SK-N-SH (cell line): Measurements from ENCODE around the gene SCGB1C2. TPM values are rescaled to one million over a fixed set of nuclear protein-coding genes. Genes with fewer than 3 reads are reported as not detected.
"Not testable (repeated sequence)": the region's sequence is repeated elsewhere in the genome, so short reads cannot be mapped to it uniquely, and the experiment has no call there.

ENCODE experiments used
- CTCF ChIA-PET: fragments of 300-600, 350-600 bp; formaldehyde crosslinking; extraction: SDS; loops from one replicate; lab custom pipeline; 2021; lab: Yijun Ruan, JAX
- POLR2A ChIA-PET: fragments of 350-600 bp; sonication (Branson Sonifier 250); formaldehyde crosslinking; extraction: SDS; loops from one replicate; lab custom pipeline; 2020; ENCODE audit warnings: antibody characterized with exemption, inconsistent platforms; lab: Yijun Ruan, JAX
- DNase-seq: peaks from one replicate; pipeline ENCODE4 v3.0.0; 2012
- H2AFZ ChIP-seq: fragments of 200-600 bp; sonication (generic); 2 replicates; pipeline ENCODE4 v1.8.1; 2016; ENCODE audit warnings: antibody characterized with exemption, mild to moderate bottlenecking, low read depth
- H3F3A ChIP-seq: fragments of 200-600 bp; sonication (generic); replicated peaks from 2 replicates; pipeline ENCODE3; 2016; ENCODE audit warnings: antibody characterized with exemption, mild to moderate bottlenecking; ENCODE audit not compliant: insufficient read depth
- H3K27ac ChIP-seq, 2 experiments: fragments of 200-500 bp in 1 of 2; fragments of 200-600 bp in 1 of 2; sonication (Bioruptor generic) in 1 of 2; sonication (generic), shearing (Covaris generic) in 1 of 2; 2 replicates each; pipeline versions ENCODE4 v1.5.1 to v1.6.1; 2014 to 2016; ENCODE audit warnings: low read depth in 2 of 2, inconsistent platforms in 1 of 2, low read length in 1 of 2, mild to moderate bottlenecking in 1 of 2, mixed read lengths in 1 of 2
- H3K27me3 ChIP-seq: fragments of 200-600 bp; sonication (generic), shearing (Covaris generic); 2 replicates; pipeline ENCODE4 v1.6.1; 2016; ENCODE audit warnings: mixed run types; ENCODE audit not compliant: insufficient read depth
- H3K36me3 ChIP-seq, 2 experiments: fragments of 200-500 bp in 1 of 2; fragments of 200-600 bp in 1 of 2; sonication (Bioruptor generic) in 1 of 2; sonication (generic) in 1 of 2; replicated peaks in 1 of 2; 2 replicates each; pipeline versions ENCODE3 to v1.5.1; 2014 to 2016; ENCODE audit warnings: low read length in 1 of 2, mild to moderate bottlenecking in 1 of 2; ENCODE audit not compliant: insufficient read depth in 2 of 2, control insufficient read depth in 1 of 2
- H3K4me1 ChIP-seq, 2 experiments: fragments of 200-500 bp in 1 of 2; fragments of 200-600 bp in 1 of 2; sonication (Bioruptor generic) in 1 of 2; sonication (generic), shearing (Covaris generic) in 1 of 2; 2 replicates each; pipeline versions ENCODE4 v1.5.1 to v1.6.1; 2014 to 2016; ENCODE audit warnings: low read depth in 1 of 2, low read length in 1 of 2, mixed run types in 1 of 2; ENCODE audit not compliant: insufficient read depth in 2 of 2, control insufficient read depth in 1 of 2
- H3K4me2 ChIP-seq: fragments of 200-600 bp; sonication (generic), shearing (Covaris generic); 2 replicates; pipeline ENCODE4 v1.6.1; 2017; ENCODE audit warnings: mixed run types
- H3K4me3 ChIP-seq, 2 experiments: fragments of 200-500 bp in 1 of 2; fragments of 200-600 bp in 1 of 2; sonication (Bioruptor generic) in 1 of 2; sonication (generic), shearing (Covaris generic) in 1 of 2; 2 replicates each; pipeline versions ENCODE4 v1.5.1 to v1.8.1; 2014 to 2016; ENCODE audit warnings: low read depth in 2 of 2, inconsistent platforms in 1 of 2, low read length in 1 of 2, mild to moderate bottlenecking in 1 of 2, mixed read lengths in 1 of 2, moderate library complexity in 1 of 2
- H3K79me2 ChIP-seq: fragments of 200-600 bp; sonication (generic); 2 replicates; pipeline ENCODE4 v1.8.1; 2017; ENCODE audit warnings: mild to moderate bottlenecking; ENCODE audit not compliant: insufficient read depth
- H3K9ac ChIP-seq: fragments of 200-600 bp; sonication (generic); 2 replicates; pipeline ENCODE4 v1.6.1; 2017; ENCODE audit warnings: mixed run types
- H3K9me2 ChIP-seq: fragments of 200-600 bp; sonication (generic); 2 replicates; pipeline ENCODE4 v1.6.1; 2017; ENCODE audit warnings: mixed run types
- H3K9me3 ChIP-seq: fragments of 200-600 bp; sonication (generic); 2 replicates; pipeline ENCODE4 v1.6.1; 2017; ENCODE audit warnings: mixed run types, mild to moderate bottlenecking, moderate library complexity
- H4K20me1 ChIP-seq: fragments of 200-600 bp; sonication (generic); 2 replicates; pipeline ENCODE4 v1.6.1; 2017; ENCODE audit warnings: mild to moderate bottlenecking, mixed run types; ENCODE audit not compliant: insufficient read depth
- POLR2AphosphoS5 ChIP-seq: IDR thresholded peaks from 2 replicates; pipeline ENCODE4 v1.6.1; 2012; ENCODE audit warnings: low read depth, low read length
- WGBS: methylation state at CpG from one replicate; pipeline ENCODE4 v1.1.6; 2017; ENCODE audit warnings: low lambda C conversion rate; 5-methylcytosine and 5-hydroxymethylcytosine counted together
- polyA plus RNA-seq, 3 experiments: library from polyadenylated mRNA; depleted of rRNA; stranded (reverse); fragments of >200 nt; gene quantifications; 2 replicates each; pipeline ENCODE4 v1.2.3, GENCODE V29; 2012
- TF ChIP-seq, protein P1 (sequence below): IDR thresholded peaks from 2 replicates; pipeline ENCODE4; 2012
- TF ChIP-seq, protein P2 (sequence below): IDR thresholded peaks from 2 replicates; pipeline ENCODE4 v1.4.0; 2012; ENCODE audit warnings: low read depth, borderline replicate concordance
- TF ChIP-seq, protein P3 (sequence below): fragments of 200-600 bp; sonication (generic); IDR thresholded peaks from 2 replicates; pipeline ENCODE4 v1.6.1; 2017; ENCODE audit warnings: antibody characterized with exemption, mild to moderate bottlenecking, moderate library complexity

The SCGB1C2 gene
- not detected in 2 replicates for polyA plus RNA-seq (2012; rRNA removed)
- polyA plus RNA-seq (2012; cell fraction: cytosol; rRNA removed), result not detected in 2 replicates
- polyA plus RNA-seq (2012; cell fraction: nucleus; rRNA removed), result not detected in 2 replicates

DNA sequence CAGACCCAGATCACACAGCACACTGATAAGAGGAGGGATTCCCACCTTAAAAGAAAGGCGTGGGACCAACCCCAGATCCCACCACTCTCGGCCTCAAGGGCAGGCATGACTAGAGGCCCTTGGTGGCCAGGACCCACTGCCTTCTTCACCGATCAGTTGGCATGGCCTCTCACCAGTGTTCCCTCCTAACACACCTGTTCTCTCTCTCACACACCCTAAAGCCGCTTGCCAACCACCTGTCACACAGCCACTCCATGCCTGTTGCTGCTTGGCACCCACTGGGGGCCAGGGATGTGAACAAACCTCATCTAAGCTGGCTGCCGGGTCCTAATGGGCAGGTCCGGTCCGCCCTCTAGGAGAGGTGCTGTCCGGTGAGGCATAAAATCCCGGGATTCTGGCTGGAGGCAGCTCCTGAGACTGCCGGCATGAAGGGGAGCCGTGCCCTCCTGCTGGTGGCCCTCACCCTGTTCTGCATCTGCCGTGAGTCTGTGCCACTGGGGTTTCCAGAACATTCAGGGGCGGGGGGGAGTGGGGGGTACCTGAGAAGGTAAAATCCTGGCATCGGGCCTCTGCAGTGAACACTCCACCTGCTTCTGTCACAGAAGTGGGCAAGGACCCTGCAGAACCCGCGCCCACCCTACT lies at the start of gene SCGB1C2:
Gene SCGB1C2, plus strand, starts transcription at position 404 of the 642 bp plus-strand sequence. Its CDS starts 22 bp downstream, at position 426.
- H3K4me3 ChIP-seq, H3K9ac ChIP-seq, DNase-seq, H3K36me3 ChIP-seq, H3K9me3 ChIP-seq, H4K20me1 ChIP-seq, H3K9me2 ChIP-seq, H3K27me3 ChIP-seq, CTCF ChIA-PET, H3F3A ChIP-seq, H3K4me1 ChIP-seq, H3K27ac ChIP-seq, H3K79me2 ChIP-seq, H2AFZ ChIP-seq, H3K4me2 ChIP-seq, POLR2A ChIA-PET: not testable (repeated sequence)
- WGBS, result no CpG with 5 or more reads among the region's 16 CpGs

DNA sequence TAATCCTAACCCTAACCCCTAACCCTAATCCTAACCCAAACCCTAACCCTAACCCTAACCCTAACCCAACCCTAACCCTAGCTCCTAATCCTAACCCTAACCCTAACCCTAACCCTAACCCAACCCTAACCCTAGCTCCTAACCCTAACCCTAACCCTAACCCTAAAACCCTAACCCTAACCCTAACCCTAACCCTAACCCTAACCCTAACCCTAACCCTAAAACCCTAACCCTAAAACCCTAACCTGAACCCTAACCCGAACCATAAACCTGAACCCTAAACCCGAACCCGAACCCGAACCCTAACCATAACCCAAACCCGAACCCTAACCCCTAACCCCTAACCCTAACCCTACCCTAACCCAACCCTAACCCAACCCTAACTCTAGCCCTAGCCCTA lies 24.3 kb upstream of the SCGB1C2 start:
- H3K9me2 ChIP-seq, H3K27me3 ChIP-seq, H3K9ac ChIP-seq, CTCF ChIA-PET, H3K4me1 ChIP-seq, H3K36me3 ChIP-seq, H3K4me2 ChIP-seq, POLR2A ChIA-PET, H3K27ac ChIP-seq, H3K9me3 ChIP-seq, H2AFZ ChIP-seq, H3K4me3 ChIP-seq, H3F3A ChIP-seq, H4K20me1 ChIP-seq, DNase-seq, H3K79me2 ChIP-seq: not testable (repeated sequence)
- WGBS, result no CpG with 5 or more reads among the region's 5 CpGs
- TF ChIP-seq, protein P1, sequence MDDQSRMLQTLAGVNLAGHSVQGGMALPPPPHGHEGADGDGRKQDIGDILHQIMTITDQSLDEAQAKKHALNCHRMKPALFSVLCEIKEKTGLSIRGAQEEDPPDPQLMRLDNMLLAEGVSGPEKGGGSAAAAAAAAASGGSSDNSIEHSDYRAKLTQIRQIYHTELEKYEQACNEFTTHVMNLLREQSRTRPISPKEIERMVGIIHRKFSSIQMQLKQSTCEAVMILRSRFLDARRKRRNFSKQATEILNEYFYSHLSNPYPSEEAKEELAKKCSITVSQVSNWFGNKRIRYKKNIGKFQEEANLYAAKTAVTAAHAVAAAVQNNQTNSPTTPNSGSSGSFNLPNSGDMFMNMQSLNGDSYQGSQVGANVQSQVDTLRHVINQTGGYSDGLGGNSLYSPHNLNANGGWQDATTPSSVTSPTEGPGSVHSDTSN, result peak; percentile 8; the same call in 1 of the 2 replicates
- 0 out of 2 replicates have a peak, but pooled peaks have one; percentile 27 for TF ChIP-seq POLR2AphosphoS5
- TF ChIP-seq, protein P2, sequence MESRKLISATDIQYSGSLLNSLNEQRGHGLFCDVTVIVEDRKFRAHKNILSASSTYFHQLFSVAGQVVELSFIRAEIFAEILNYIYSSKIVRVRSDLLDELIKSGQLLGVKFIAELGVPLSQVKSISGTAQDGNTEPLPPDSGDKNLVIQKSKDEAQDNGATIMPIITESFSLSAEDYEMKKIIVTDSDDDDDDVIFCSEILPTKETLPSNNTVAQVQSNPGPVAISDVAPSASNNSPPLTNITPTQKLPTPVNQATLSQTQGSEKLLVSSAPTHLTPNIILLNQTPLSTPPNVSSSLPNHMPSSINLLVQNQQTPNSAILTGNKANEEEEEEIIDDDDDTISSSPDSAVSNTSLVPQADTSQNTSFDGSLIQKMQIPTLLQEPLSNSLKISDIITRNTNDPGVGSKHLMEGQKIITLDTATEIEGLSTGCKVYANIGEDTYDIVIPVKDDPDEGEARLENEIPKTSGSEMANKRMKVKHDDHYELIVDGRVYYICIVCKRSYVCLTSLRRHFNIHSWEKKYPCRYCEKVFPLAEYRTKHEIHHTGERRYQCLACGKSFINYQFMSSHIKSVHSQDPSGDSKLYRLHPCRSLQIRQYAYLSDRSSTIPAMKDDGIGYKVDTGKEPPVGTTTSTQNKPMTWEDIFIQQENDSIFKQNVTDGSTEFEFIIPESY, result peak; percentile 91

DNA sequence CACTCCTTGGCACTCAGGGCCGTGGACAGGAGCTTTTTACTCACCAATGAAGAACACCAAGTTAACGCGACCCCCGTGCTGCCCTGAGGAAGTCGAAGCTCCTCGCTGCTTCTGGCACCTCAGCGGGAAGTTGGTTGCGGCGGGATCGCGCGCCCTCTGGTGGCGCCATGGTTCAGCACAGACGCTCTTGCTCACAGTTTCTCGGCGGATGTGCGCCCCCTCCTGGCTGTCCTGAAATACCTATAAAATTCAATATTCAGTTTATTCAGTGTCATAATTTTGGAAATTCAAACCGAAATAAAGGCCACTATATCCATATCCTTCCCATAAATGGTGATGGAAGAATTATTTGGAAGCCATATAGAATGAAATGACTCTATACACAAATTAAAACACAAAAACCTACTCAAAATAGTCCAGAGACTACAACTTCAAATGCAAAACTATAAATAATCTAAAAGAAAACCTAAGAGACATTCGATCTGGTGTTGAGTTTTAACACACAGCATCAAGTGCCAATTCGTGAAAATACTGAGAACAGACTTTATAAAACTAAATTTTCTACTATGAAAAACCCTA lies 18.9 kb upstream of the SCGB1C2 start:
- DNase-seq, H3K36me3 ChIP-seq, H3K4me2 ChIP-seq, H3K9me3 ChIP-seq, H3K4me3 ChIP-seq, H3K9ac ChIP-seq, H3K27me3 ChIP-seq, H3F3A ChIP-seq, H3K4me1 ChIP-seq, H2AFZ ChIP-seq, POLR2A ChIA-PET, H3K79me2 ChIP-seq, CTCF ChIA-PET, H3K27ac ChIP-seq, H4K20me1 ChIP-seq, H3K9me2 ChIP-seq: not testable (repeated sequence)
- WGBS, result under 1% methylated on average over 4 of the region's 20 CpGs
- TF ChIP-seq, protein P3, sequence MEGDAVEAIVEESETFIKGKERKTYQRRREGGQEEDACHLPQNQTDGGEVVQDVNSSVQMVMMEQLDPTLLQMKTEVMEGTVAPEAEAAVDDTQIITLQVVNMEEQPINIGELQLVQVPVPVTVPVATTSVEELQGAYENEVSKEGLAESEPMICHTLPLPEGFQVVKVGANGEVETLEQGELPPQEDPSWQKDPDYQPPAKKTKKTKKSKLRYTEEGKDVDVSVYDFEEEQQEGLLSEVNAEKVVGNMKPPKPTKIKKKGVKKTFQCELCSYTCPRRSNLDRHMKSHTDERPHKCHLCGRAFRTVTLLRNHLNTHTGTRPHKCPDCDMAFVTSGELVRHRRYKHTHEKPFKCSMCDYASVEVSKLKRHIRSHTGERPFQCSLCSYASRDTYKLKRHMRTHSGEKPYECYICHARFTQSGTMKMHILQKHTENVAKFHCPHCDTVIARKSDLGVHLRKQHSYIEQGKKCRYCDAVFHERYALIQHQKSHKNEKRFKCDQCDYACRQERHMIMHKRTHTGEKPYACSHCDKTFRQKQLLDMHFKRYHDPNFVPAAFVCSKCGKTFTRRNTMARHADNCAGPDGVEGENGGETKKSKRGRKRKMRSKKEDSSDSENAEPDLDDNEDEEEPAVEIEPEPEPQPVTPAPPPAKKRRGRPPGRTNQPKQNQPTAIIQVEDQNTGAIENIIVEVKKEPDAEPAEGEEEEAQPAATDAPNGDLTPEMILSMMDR, result 0 out of 2 replicates have a peak, but pooled peaks have one; percentile 13

DNA sequence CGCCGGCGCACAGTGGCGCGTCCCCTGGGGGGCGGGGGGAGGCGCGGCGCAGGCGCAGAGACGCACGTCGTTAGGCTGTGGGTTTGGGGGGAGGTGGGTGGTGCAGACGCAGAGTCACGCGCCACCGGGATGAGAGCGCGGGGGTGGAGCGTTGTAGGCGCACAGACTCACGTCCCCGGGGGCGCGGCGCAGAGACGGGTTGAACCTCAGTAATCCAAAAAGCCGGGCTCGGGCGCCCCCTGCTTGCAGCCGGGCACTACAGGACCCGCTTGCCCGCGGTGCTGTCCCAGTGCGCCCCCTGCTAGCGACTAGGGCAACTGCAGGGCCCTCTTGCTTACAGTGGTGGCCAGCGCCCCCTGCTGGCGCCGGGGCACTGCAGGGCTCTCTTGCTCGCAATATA lies 3.4 kb upstream of the SCGB1C2 start:
- H2AFZ ChIP-seq, H3F3A ChIP-seq, H3K27me3 ChIP-seq, H4K20me1 ChIP-seq, POLR2A ChIA-PET, H3K4me3 ChIP-seq, H3K9me2 ChIP-seq, H3K27ac ChIP-seq, H3K4me2 ChIP-seq, H3K9ac ChIP-seq, H3K4me1 ChIP-seq, DNase-seq, H3K79me2 ChIP-seq, H3K9me3 ChIP-seq, H3K36me3 ChIP-seq, CTCF ChIA-PET: not testable (repeated sequence)
- WGBS, result 96% methylated on average over 5 of the region's 40 CpGs
